Stimulated activated CD4-positive, alpha-beta T cell treated with anti-CD3 and anti-CD28 coated beads, Interleukin-1b, Interleukin-23, amount 100 ng/mL, for 4 hours (primary cell): ENCODE data around the gene LYPD8.

Source experiments
- DNase-seq, 2 donors: peaks; one replicate each; pipeline ENCODE4 v3.0.0-alpha.2; 2020; ENCODE audit warnings: low read depth in 2 of 2

Gene LYPD8

DNA sequence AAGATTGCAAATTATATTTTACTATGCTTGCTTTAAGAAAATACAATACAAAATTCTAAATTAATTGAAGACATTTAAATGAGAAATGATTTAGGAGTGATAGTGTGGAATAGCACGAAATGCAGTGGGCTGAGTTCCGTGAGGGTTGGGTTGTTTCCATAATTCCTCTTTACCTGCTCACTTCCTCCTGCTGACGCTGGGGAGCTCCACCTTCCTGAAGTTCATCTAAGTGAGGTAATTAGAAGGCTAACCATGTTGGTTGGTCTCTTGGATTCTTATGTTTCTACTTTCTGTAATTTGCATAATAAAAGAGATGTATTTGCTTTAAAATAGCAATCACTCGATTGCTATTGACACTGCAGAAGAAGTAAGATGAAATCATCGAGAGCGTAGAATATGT is 57.7 kb downstream of the LYPD8 start:
- DNase-seq, result no peak

DNA sequence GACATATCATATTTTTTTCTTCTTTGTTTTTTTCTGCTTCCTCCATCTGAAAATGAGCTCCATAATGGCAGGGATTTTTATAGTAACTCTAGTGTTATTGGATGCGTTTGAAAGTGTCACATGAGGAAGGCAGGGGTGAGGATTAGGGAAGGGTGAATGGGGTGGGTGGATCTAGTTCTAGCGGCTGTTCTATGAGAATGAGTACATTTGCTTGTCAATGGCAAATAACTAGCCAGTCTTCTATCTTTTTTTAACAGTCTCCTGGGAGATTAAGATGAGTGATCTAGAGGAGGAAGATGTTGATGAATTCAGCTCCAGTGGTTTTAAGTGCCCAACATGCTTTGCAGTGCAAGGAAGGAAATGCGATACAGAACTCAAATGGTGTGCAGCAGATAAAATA is 58.8 kb downstream of the LYPD8 start:
- no peak for DNase-seq

DNA sequence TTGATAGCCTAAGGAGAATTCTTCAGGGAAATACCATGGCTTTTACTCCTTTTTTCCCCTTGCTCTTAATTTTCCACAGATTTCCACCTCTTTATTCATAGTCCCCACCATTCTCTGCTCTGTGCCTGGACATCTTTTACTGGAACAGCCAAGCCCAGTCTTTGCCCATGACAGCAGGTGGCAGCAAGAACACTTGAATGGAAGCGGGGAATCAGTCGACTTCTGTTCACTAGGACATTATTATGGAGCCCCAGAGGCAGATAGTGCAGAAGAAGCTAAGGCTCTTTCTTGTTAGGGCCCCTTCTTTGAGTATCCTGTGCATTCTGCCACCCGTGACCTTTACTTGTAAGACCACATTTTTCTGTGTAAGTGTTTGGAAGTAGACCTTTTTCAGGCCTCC is 59.3 kb downstream of the LYPD8 start:
- no peak for DNase-seq

DNA sequence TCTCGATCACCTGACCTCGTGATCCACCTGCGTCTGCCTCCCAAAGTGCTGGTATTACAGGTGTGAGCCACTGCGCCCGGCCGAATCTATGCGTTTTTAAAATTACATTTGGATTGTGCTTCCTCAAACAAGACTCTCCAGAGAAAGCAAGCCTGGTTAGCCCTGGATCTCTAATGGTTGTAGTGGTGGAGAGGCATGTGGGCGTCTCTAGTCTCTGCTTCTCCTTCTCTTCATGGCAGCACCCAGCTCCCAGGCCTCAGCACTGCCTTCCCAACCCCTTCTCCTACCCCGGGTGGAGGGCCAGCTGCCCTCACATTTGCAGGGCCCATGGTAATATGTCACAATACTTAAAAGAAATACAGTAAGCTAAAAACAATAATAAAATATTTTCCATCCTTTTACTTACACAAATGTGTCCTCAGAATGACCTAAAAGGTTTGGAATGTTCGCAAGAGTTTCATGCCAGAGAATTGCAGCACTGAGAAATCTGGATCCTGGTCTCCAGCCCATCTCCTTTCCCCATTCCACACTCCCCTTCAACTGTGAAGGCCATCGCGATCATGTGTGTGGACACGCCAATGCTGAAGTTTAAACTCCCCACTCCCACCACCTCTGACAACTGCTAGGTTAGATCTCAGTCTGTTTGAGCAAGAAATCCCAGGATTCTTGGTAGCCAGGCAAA is 60.0 kb downstream of the LYPD8 start:
- DNase-seq, result no peak

DNA sequence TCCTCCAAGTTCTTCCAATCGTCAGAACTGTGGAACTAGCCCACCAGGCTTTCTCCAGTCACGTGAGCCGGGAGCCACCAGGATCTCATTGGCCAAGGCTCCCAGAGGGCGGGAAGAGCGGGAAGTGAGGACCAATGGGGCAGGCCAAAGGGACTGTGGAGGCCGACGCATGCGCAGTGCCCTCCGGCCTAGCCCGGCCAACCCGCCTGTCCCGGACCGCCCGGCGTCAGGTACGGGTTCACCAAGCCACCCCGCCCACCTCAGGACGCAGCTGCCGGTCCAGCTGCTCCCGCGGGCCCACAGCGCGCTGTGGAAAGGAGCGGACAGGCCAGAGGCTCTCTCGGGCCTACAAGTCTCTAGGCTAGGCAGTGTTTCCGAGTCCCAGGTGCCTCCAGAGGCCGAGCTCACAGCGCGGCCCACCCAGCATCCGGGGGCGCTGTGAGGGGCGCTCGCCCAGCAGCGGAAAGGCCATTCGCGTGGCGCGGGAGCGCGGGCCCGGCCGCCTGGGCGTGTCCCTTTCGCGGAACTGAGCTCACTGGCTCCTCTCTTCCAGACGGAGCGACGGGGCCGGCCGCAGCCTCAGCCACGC is 63.9 kb downstream of the LYPD8 start:
- no peak for DNase-seq
